Measurements from ENCODE around the gene SPSB3.

DNA sequence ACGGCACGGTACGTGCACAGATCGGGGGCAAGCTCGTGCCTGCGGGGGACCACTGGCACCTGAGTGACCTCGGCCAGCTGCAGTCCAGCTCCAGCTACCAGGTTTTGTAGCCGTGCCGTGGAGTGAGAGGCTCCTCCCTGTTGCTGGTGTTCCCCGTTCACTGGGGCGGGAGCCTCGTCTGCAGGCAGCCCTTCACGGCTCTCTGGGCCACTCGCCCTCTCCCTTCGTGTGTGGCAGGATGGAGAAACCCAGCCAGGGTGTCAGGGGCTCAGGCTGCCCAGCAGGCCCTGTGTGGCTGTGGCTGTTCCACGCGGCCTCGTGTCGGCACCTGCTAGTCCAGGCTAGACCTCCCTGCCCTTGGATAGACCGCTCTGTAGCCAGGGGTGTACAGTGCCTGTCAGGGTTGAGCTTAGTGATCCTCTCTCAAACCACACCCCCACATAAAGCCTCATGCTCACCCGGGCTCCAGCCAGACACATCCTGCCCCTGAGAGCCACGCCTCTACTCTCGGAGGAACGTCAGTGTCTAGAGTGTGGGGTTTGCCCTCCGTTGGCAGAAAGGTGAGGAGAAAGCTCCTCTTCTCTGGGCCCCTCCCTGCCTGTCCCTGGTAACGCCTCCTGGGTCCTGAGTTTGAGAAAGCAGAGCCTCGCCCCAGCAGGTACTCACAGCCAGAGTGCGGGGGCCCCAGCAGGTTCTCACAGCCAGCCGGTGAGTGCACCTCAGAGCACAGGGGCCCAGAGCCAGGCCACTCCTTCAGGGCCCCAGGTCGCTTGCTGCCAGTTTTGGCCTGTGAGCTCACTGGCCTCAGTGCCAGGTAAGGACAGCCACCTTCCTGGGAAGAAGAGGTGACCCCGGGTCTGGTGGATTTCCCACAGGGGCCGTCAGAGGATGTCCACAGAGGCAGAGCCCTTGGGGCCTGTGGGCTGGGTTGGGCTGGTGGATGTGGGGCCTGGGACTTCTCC lies 38.7 kb downstream of the SPSB3 start:
- TF ChIP-seq, protein P1, sequence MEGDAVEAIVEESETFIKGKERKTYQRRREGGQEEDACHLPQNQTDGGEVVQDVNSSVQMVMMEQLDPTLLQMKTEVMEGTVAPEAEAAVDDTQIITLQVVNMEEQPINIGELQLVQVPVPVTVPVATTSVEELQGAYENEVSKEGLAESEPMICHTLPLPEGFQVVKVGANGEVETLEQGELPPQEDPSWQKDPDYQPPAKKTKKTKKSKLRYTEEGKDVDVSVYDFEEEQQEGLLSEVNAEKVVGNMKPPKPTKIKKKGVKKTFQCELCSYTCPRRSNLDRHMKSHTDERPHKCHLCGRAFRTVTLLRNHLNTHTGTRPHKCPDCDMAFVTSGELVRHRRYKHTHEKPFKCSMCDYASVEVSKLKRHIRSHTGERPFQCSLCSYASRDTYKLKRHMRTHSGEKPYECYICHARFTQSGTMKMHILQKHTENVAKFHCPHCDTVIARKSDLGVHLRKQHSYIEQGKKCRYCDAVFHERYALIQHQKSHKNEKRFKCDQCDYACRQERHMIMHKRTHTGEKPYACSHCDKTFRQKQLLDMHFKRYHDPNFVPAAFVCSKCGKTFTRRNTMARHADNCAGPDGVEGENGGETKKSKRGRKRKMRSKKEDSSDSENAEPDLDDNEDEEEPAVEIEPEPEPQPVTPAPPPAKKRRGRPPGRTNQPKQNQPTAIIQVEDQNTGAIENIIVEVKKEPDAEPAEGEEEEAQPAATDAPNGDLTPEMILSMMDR (conservative IDR thresholded peaks at IDR 0.05 in 1 of 2, IDR thresholded peaks at IDR 0.05 in 1 of 2; ENCODE audit: low read depth in 1 of 2, low read length in 2 of 2): no peak
- no peak for TF ChIP-seq EZH2 (IDR thresholded peaks at IDR 0.05; ENCODE audit: low read length, missing control alignments)

All from fibroblast of lung (primary cell).